T-helper 17 cell (primary cell): ENCODE data around the gene TTC27. TPM values are rescaled to one million over a fixed set of nuclear protein-coding genes. Genes with fewer than 3 reads are reported as not detected.
"Not testable (repeated sequence)": the region's sequence is repeated elsewhere in the genome, so short reads cannot be mapped to it uniquely, and the experiment has no call there.

ENCODE experiments used
- ATAC-seq: fragments of 150-1000 bp; cut with Tn5 transposase; 2 replicates; pipeline ENCODE4 v1.10.0; 2021; ENCODE audit warnings: mild to moderate bottlenecking, moderate library complexity
- DNase-seq, 3 donors: peaks; one replicate each; pipeline versions ENCODE4 v3.0.0 to v3.0.0-alpha.2; 2020 to 2021
- H3K9me3 ChIP-seq: one replicate; pipeline ENCODE4 v1.7.0; 2013; ENCODE audit warnings: low read length, mild to moderate bottlenecking; ENCODE audit not compliant: control insufficient read depth, poor library complexity, severe bottlenecking
- H3K27ac Mint-ChIP-seq: one replicate; pipeline ENCODE4 v1.8.0; 2022; ENCODE audit warnings: mild to moderate bottlenecking, moderate library complexity, mixed read lengths
- H3K27me3 Mint-ChIP-seq: one replicate; pipeline ENCODE4 v1.8.0; 2022; ENCODE audit warnings: mixed read lengths
- H3K36me3 Mint-ChIP-seq: one replicate; pipeline ENCODE4 v1.8.0; 2022; ENCODE audit warnings: low read depth, mixed read lengths
- H3K4me1 Mint-ChIP-seq: one replicate; pipeline ENCODE4 v1.8.0; 2022; ENCODE audit warnings: mild to moderate bottlenecking, mixed read lengths
- H3K4me3 Mint-ChIP-seq: one replicate; pipeline ENCODE4 v1.8.0; 2022; ENCODE audit warnings: mild to moderate bottlenecking, moderate library complexity, mixed read lengths
- total RNA-seq, 4 donors: library from RNA in 2 of 4; stranded (reverse) in 2 of 4; gene quantifications; one replicate each; pipeline ENCODE4 v1.2.3 and lab custom pipeline; 2022 to 2026

TTC27 gene
- total RNA-seq, 2 donors from 2014 or later = 17.2 to 22.5 TPM

- Mint-ChIP-seq H3K4me3 (no peak overlapping the region), H3K27ac (no peak overlapping the region), H3K27me3 (no peaks in the 10 kb centered on the region), H3K4me1 (peaks cover 14% of the 10 kb centered on the region), H3K36me3 (peaks cover 9% of the 10 kb centered on the region)
- no peak for ATAC-seq
- DNase-seq = no peak
- H3K9me3 ChIP-seq = peaks cover 3% of the 10 kb centered on the region
Measured at GRCh38 chr2:32715391-32715841, 87.6 kb downstream of the TTC27 start.

DNA sequence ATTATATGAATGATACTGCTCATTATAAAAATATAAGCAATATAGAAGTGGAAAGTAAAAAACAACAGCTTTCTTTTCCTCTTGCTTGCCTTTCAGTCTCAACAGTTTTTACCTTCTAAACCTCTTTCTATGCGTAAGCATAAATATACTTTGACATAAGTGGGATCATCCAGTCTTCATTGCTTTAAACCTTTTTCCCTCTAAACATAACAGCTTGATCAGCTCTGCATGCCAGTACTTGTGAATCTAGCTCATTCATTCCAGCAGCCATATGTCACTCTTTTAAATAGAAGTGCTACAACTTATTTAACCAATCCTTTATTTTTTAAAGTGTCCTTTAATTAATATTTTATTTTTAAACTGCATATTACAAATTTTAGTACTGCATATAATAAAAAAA lies 88.1 kb downstream of the TTC27 start:
- H3K4me1 Mint-ChIP-seq = peaks cover 14% of the 10 kb centered on the region
- no peak overlapping the region for H3K4me3 Mint-ChIP-seq
- no peak for DNase-seq
- H3K36me3 Mint-ChIP-seq = peaks cover 9% of the 10 kb centered on the region
- H3K27me3 Mint-ChIP-seq = no peaks in the 10 kb centered on the region
- H3K9me3 ChIP-seq = peaks cover 3% of the 10 kb centered on the region
- H3K27ac Mint-ChIP-seq = no peak overlapping the region
- no peak for ATAC-seq

GRCh38 chr2:32716598-32716997 lies 88.7 kb downstream of the TTC27 start:
- Mint-ChIP-seq H3K4me1 (peaks cover 14% of the 10 kb centered on the region), H3K27ac (no peak overlapping the region), H3K4me3 (no peak overlapping the region), H3K27me3 (no peaks in the 10 kb centered on the region), H3K36me3 (peaks cover 9% of the 10 kb centered on the region)
- peaks cover 3% of the 10 kb centered on the region for H3K9me3 ChIP-seq
- DNase-seq (no peak), ATAC-seq (no peak)

DNA sequence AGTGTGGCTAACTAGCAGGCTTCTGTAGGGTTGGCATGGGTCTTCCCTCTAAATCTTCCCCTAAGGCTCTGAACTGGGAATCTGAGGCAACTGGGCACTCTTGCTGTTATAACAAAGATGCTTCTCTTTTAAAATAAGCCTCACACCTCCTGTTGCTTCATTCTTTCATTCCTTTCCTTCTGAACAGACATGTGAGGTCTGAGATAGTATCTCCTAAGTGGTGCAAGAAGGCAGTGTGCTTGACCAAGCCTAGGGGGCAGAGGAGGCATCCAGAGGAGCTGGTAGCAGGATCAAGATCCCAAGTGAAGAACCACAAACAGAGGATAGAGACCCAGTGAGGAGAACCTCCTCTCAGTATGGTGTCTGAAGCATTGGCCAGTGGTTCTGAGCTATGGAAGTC lies 90.9 kb downstream of the TTC27 start:
- H3K9me3 ChIP-seq = peaks cover 2% of the 10 kb centered on the region
- no peak overlapping the region for H3K4me3 Mint-ChIP-seq
- H3K27ac Mint-ChIP-seq = no peak overlapping the region
- ATAC-seq (no peak), DNase-seq (no peak)
- H3K36me3 Mint-ChIP-seq = peaks cover 10% of the 10 kb centered on the region
- peaks cover 17% of the 10 kb centered on the region for H3K4me1 Mint-ChIP-seq
- no peaks in the 10 kb centered on the region for H3K27me3 Mint-ChIP-seq

GRCh38 chr2:32719430-32719829 lies 91.6 kb downstream of the TTC27 start:
- H3K9me3 ChIP-seq = no peaks in the 10 kb centered on the region
- ATAC-seq = no peak
- H3K27ac Mint-ChIP-seq = no peak overlapping the region
- no peak overlapping the region for H3K4me3 Mint-ChIP-seq
- H3K4me1 Mint-ChIP-seq = peaks cover 17% of the 10 kb centered on the region
- peaks cover 10% of the 10 kb centered on the region for H3K36me3 Mint-ChIP-seq
- no peak for DNase-seq
- H3K27me3 Mint-ChIP-seq = no peaks in the 10 kb centered on the region

DNA sequence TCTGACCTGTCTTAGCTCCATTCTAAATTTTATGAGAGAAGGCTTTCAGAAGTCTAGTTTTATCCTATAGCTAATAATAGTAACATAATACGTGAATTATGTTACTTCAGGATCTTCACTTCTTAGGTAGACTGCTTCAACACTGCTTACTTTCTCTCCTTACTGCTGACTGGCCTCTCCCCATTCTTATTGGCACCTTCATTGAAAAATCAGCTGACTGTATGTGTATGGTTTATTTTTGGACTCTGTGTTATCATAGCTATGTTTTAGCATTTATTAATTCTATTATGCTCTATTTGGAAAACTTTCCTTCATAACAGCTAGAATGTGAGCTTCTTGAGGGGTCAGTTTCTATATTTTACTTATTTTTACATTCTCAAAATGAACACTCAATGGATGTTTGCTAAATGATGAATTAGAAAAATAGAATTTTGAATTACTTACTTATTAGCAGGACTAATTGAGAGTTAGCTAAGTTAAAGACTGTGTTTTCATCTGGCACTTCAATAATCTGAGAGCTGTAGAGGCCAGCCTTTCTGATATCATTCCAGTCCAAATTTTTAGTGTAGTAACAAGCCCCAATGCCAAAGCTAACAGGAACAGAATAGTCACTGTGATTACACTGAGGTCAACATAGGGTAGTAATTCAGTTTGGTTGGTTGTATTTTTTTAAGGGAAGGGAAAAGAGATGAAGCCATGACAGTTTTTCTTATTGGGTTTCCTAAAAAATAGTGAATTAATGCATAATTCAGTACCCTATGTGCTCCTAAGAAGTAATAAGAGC lies 92.3 kb downstream of the TTC27 start:
- H3K36me3 Mint-ChIP-seq = peaks cover 10% of the 10 kb centered on the region
- DNase-seq = no peak
- H3K27ac Mint-ChIP-seq = no peak overlapping the region
- no peak for ATAC-seq
- peaks cover 14% of the 10 kb centered on the region for H3K4me1 Mint-ChIP-seq
- no peak overlapping the region for H3K4me3 Mint-ChIP-seq
- no peaks in the 10 kb centered on the region for H3K9me3 ChIP-seq
- no peaks in the 10 kb centered on the region for H3K27me3 Mint-ChIP-seq

DNA sequence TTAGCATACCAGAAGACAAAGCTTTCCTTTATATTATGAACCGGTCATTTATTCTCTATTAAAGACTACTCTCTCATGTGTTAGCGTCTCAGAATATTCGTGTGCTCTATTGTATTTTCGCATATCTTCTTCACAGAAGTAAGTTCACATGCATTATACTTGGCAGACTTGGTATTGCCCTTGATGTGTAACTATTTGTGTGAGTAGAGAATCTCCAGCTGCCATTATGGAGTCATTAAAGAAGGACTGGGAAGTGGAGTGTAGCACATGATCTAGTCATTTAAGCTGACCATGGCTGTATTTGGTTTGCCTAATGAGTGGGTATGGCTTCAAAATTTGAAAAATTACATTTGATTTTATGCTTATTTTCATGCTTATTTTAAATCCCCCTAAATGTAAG lies 92.9 kb downstream of the TTC27 start:
- H3K4me1 Mint-ChIP-seq = peaks cover 12% of the 10 kb centered on the region
- H3K27ac Mint-ChIP-seq = no peak overlapping the region
- no peak for DNase-seq
- no peak overlapping the region for H3K4me3 Mint-ChIP-seq
- no peaks in the 10 kb centered on the region for H3K9me3 ChIP-seq
- ATAC-seq = no peak
- H3K27me3 Mint-ChIP-seq = no peaks in the 10 kb centered on the region
- H3K36me3 Mint-ChIP-seq = peaks cover 10% of the 10 kb centered on the region

- Mint-ChIP-seq H3K4me1 (peaks cover 12% of the 10 kb centered on the region), H3K36me3 (peaks cover 10% of the 10 kb centered on the region), H3K27me3 (no peaks in the 10 kb centered on the region), H3K4me3 (no peak overlapping the region), H3K27ac (no peak overlapping the region)
- no peaks in the 10 kb centered on the region for H3K9me3 ChIP-seq
- DNase-seq = no peak
- ATAC-seq = no peak
Measured at GRCh38 chr2:32721376-32721775, 93.5 kb downstream of the TTC27 start.

DNA sequence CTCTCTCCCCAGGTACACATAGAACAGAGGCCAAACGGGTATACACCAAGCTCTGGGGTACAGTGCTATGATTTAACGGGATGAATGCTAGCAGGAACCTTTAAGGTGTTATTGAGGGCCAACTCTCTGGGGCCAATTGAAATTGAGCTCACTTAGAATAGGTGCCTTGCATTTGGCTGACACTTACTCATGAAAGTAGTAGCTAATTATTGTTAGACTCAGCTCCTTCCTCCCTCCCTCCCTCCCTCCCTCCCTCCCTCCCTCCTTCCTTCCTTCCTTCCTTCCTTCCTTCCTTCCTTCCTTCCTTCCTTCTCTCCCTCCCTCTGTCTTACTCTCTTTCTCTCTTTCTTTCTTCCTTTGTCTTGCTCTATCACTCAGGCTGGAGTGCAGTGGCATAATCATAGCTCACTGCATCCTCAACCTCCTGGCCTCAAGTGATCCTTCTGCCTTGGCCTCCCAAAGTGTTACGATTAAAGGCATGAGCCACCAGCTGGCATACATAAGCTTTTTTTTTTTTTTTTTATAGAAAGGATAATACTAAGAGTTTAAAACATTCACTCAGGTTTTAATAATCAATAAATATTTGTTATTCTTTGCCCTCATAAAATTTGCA lies 95.7 kb downstream of the TTC27 start:
- no peak for ATAC-seq
- DNase-seq = no peak
- H3K27ac Mint-ChIP-seq = no peak overlapping the region
- H3K36me3 Mint-ChIP-seq = peaks cover 10% of the 10 kb centered on the region
- H3K4me3 Mint-ChIP-seq = no peak overlapping the region
- no peaks in the 10 kb centered on the region for H3K27me3 Mint-ChIP-seq
- H3K9me3 ChIP-seq = no peaks in the 10 kb centered on the region
- H3K4me1 Mint-ChIP-seq = peaks cover 7% of the 10 kb centered on the region

- H3K4me3 Mint-ChIP-seq, H3K9me3 ChIP-seq, H3K4me1 Mint-ChIP-seq, H3K27me3 Mint-ChIP-seq, ATAC-seq, DNase-seq, H3K27ac Mint-ChIP-seq: not testable (repeated sequence)
- H3K36me3 Mint-ChIP-seq = peaks cover 11% of the 10 kb centered on the region
Measured at GRCh38 chr2:32726678-32727077, 98.8 kb downstream of the TTC27 start.

GRCh38 chr2:32727157-32727556 lies 99.3 kb downstream of the TTC27 start:
- Mint-ChIP-seq H3K27me3 (no peaks in the 10 kb centered on the region), H3K27ac (no peak overlapping the region), H3K36me3 (peaks cover 11% of the 10 kb centered on the region), H3K4me1 (peaks cover 3% of the 10 kb centered on the region), H3K4me3 (no peak overlapping the region)
- no peaks in the 10 kb centered on the region for H3K9me3 ChIP-seq
- ATAC-seq = no peak
- no peak for DNase-seq

GRCh38 chr2:32730958-32731357 lies 103.1 kb downstream of the TTC27 start:
- not testable (repeated sequence) for H3K27me3 Mint-ChIP-seq, H3K9me3 ChIP-seq, H3K4me3 Mint-ChIP-seq, H3K4me1 Mint-ChIP-seq, DNase-seq, H3K27ac Mint-ChIP-seq, H3K36me3 Mint-ChIP-seq, ATAC-seq

DNA sequence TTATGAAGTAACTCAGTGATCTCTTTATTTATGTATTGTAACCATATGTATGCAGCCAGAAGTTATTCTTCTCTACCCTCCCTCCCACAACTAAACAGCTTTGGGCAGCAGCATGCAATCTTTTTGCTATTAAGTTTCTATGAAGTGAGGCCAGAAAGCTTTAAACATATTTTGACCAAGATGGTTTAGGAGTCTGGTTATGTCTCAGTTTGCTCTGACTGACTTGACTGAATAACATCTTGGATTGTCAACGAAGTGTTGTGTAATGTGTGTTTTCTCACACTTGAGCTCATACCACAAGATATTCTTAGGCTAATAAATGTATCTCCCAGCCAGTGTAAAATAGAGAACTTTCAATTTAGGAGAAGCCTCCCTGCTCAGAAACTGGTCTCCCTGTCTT lies 104.3 kb downstream of the TTC27 start:
- H3K36me3 Mint-ChIP-seq = peaks cover 7% of the 10 kb centered on the region

More for the DNA sequence above, 104.3 kb downstream of the TTC27 start:
- no peak for ATAC-seq
- H3K9me3 ChIP-seq = no peaks in the 10 kb centered on the region
- no peaks in the 10 kb centered on the region for H3K27me3 Mint-ChIP-seq
- H3K4me3 Mint-ChIP-seq = no peak overlapping the region
- H3K4me1 Mint-ChIP-seq = no peaks in the 10 kb centered on the region
- no peak overlapping the region for H3K27ac Mint-ChIP-seq
- no peak for DNase-seq
